Neural cell (in vitro differentiated cells): ENCODE results near the gene ARPC5. TPM values are rescaled to one million over a fixed set of nuclear protein-coding genes. Genes with fewer than 3 reads are reported as not detected.

Source experiments
- H2AFZ ChIP-seq: fragments of 200-600, 300-800 bp; sonication (generic), shearing (Covaris generic); 2 replicates; pipeline ENCODE4 v1.6.0; 2014; ENCODE audit warnings: low read depth, mild to moderate bottlenecking, antibody characterized with exemption, low read length, moderate library complexity
- H3F3A ChIP-seq: fragments of 200-600 bp; shearing (Covaris generic); 2 replicates; pipeline ENCODE4 v1.6.1; 2016; ENCODE audit warnings: mild to moderate bottlenecking, moderate library complexity, mixed read lengths, antibody characterized with exemption, low read length; ENCODE audit not compliant: insufficient read depth, poor library complexity, severe bottlenecking
- H3K27ac ChIP-seq: fragments of 200-600, 300-800 bp; sonication (generic), shearing (Covaris generic); 2 replicates; pipeline ENCODE4 v1.5.1; 2014; ENCODE audit warnings: mild to moderate bottlenecking, low read length, moderate library complexity
- H3K27me3 ChIP-seq: fragments of 300-800, 200-600 bp; sonication (generic), shearing (Covaris generic); 2 replicates; pipeline ENCODE4 v1.6.0; 2014; ENCODE audit warnings: mild to moderate bottlenecking, low read depth, low read length, moderate library complexity; ENCODE audit not compliant: insufficient read depth
- H3K36me3 ChIP-seq: fragments of 300-800, 200-600 bp; sonication (generic), shearing (Covaris generic); 2 replicates; pipeline ENCODE4 v1.5.1; 2014; ENCODE audit warnings: mild to moderate bottlenecking, antibody characterized with exemption, low read length, moderate library complexity; ENCODE audit not compliant: insufficient read depth
- H3K4me2 ChIP-seq: fragments of 300-800, 200-600 bp; sonication (generic), shearing (Covaris generic); 2 replicates; pipeline ENCODE4 v1.6.0; 2014; ENCODE audit warnings: mild to moderate bottlenecking, low read length
- H3K4me3 ChIP-seq: fragments of 300-800, 200-600 bp; sonication (generic), shearing (Covaris generic); 2 replicates; pipeline ENCODE4 v1.5.1; 2014; ENCODE audit warnings: mild to moderate bottlenecking, low read length, moderate library complexity
- H3K79me2 ChIP-seq: fragments of 200-600 bp; shearing (Covaris generic); replicated peaks from 2 replicates; pipeline ENCODE4 v1.6.0; 2014; ENCODE audit warnings: mild to moderate bottlenecking, low read length, moderate library complexity; ENCODE audit not compliant: insufficient read depth
- H3K9ac ChIP-seq: fragments of 300-800, 200-600 bp; sonication (generic), shearing (Covaris generic); 2 replicates; pipeline ENCODE4 v1.6.1; 2016; ENCODE audit warnings: mild to moderate bottlenecking, low read length, mixed read lengths
- H3K9me2 ChIP-seq: fragments of 200-600 bp; shearing (Covaris generic); 2 replicates; pipeline ENCODE4 v1.6.1; 2016; ENCODE audit warnings: mild to moderate bottlenecking, low read length, mixed read lengths; ENCODE audit not compliant: insufficient read depth
- H3K9me3 ChIP-seq: fragments of 200-600, 300-800 bp; sonication (generic), shearing (Covaris generic); 2 replicates; pipeline ENCODE4 v1.6.1; 2016; ENCODE audit warnings: mild to moderate bottlenecking, mixed run types, low read length, moderate library complexity, mixed read lengths
- H4K20me1 ChIP-seq: fragments of 200-600 bp; shearing (Covaris generic); 2 replicates; pipeline ENCODE4 v1.6.1; 2016; ENCODE audit warnings: mild to moderate bottlenecking, mixed run types; ENCODE audit not compliant: insufficient read depth
- CTCF ChIP-seq: fragments of 450-650 bp; IDR thresholded peaks from 2 replicates; pipeline ENCODE4 v1.5.1; 2014; ENCODE audit warnings: antibody characterized with exemption, mild to moderate bottlenecking, moderate library complexity; ENCODE audit not compliant: poor library complexity, severe bottlenecking
- EP300 ChIP-seq: fragments of 450-650 bp; conservative IDR thresholded peaks from 2 replicates; pipeline ENCODE4 v1.6.1; 2014; ENCODE audit warnings: antibody characterized with exemption, mild to moderate bottlenecking, moderate library complexity; ENCODE audit not compliant: poor library complexity, severe bottlenecking
- EZH2 ChIP-seq: fragments of 200-600, 300-800 bp; shearing (Covaris generic), sonication (generic); IDR thresholded peaks from 2 replicates; pipeline ENCODE4 v1.6.1; 2014; ENCODE audit warnings: antibody characterized with exemption, low read length, borderline replicate concordance, mild to moderate bottlenecking; ENCODE audit not compliant: insufficient read depth, poor library complexity, severe bottlenecking
- MXI1 ChIP-seq: fragments of 450-650 bp; conservative IDR thresholded peaks from 2 replicates; pipeline ENCODE4 v1.6.1; 2014; ENCODE audit warnings: antibody characterized with exemption, mild to moderate bottlenecking; ENCODE audit not compliant: poor library complexity, severe bottlenecking
- POLR2AphosphoS5 ChIP-seq: IDR thresholded peaks from 2 replicates; pipeline ENCODE4 v1.6.1; 2012
- RAD21 ChIP-seq: fragments of 450-650 bp; conservative IDR thresholded peaks from 2 replicates; pipeline ENCODE4 v1.6.1; 2014; ENCODE audit warnings: antibody characterized with exemption, mild to moderate bottlenecking, moderate library complexity
- SMC3 ChIP-seq: fragments of 450-650 bp; conservative IDR thresholded peaks from 2 replicates; pipeline ENCODE4 v1.6.1; 2014; ENCODE audit warnings: antibody characterized with exemption, mild to moderate bottlenecking, moderate library complexity; ENCODE audit not compliant: poor library complexity
- TAF1 ChIP-seq: IDR thresholded peaks from 2 replicates; pipeline ENCODE4 v1.6.1; 2012; ENCODE audit warnings: low read depth
- polyA plus RNA-seq: library from polyadenylated mRNA; depleted of rRNA; stranded (reverse); fragments of >200 nt; gene quantifications from 2 replicates; pipeline ENCODE4 v1.2.3, GENCODE V29; 2014
- TF ChIP-seq, protein P1 (sequence below): IDR thresholded peaks from 2 replicates; pipeline ENCODE4 v1.6.1; 2012; ENCODE audit warnings: borderline replicate concordance

Gene ARPC5
- polyA plus RNA-seq, 1 donor from 2014 or later: 197 TPM

- H4K20me1 ChIP-seq: no peaks in the 10 kb centered on the region
- no peak overlapping the region for H3K27ac ChIP-seq
- no peaks in the 10 kb centered on the region for H3F3A ChIP-seq
- no peak overlapping the region for H2AFZ ChIP-seq
- peaks cover 5% of the 10 kb centered on the region for H3K9me3 ChIP-seq
- no peak overlapping the region for H3K4me2 ChIP-seq
- no peak overlapping the region for H3K9ac ChIP-seq
- H3K27me3 ChIP-seq: no peaks in the 10 kb centered on the region
- no peaks in the 10 kb centered on the region for H3K36me3 ChIP-seq
- no peak overlapping the region for H3K4me3 ChIP-seq
- H3K9me2 ChIP-seq: no peaks in the 10 kb centered on the region
- no peak for TF ChIP-seq SMC3
- TF ChIP-seq, protein P1, sequence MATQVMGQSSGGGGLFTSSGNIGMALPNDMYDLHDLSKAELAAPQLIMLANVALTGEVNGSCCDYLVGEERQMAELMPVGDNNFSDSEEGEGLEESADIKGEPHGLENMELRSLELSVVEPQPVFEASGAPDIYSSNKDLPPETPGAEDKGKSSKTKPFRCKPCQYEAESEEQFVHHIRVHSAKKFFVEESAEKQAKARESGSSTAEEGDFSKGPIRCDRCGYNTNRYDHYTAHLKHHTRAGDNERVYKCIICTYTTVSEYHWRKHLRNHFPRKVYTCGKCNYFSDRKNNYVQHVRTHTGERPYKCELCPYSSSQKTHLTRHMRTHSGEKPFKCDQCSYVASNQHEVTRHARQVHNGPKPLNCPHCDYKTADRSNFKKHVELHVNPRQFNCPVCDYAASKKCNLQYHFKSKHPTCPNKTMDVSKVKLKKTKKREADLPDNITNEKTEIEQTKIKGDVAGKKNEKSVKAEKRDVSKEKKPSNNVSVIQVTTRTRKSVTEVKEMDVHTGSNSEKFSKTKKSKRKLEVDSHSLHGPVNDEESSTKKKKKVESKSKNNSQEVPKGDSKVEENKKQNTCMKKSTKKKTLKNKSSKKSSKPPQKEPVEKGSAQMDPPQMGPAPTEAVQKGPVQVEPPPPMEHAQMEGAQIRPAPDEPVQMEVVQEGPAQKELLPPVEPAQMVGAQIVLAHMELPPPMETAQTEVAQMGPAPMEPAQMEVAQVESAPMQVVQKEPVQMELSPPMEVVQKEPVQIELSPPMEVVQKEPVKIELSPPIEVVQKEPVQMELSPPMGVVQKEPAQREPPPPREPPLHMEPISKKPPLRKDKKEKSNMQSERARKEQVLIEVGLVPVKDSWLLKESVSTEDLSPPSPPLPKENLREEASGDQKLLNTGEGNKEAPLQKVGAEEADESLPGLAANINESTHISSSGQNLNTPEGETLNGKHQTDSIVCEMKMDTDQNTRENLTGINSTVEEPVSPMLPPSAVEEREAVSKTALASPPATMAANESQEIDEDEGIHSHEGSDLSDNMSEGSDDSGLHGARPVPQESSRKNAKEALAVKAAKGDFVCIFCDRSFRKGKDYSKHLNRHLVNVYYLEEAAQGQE: no peak
- no peak for TF ChIP-seq EP300
- TF ChIP-seq MXI1: no peak
- no peak for TF ChIP-seq POLR2AphosphoS5
- no peak for TF ChIP-seq EZH2
- TF ChIP-seq TAF1: no peak
- TF ChIP-seq CTCF: no peak
- no peak for TF ChIP-seq RAD21
- H3K79me2 ChIP-seq: no peaks in the 10 kb centered on the region
Observed at GRCh38 chr1:183675381-183675780, 39.8 kb upstream of the ARPC5 start.

DNA sequence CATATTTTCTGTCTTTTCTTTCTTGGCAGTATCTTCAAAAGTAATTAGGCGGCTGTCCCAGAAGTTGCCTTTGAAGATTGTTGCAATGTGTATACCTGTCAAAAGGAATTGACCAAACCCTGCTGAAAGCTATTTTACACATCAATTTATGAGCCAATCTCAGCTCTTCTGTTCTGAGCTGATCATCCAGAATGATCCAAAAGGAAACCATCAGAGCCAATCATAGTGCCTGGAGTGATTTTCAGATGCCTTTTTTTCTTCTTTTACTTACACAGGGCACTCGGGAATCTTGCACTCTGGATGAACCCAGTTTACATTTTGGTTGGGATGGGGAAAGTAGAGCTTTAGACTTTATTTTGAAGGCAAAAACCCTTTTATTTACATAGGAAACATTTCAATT is 39.3 kb upstream of the ARPC5 start:
- Histone ChIP-seq H3K36me3 (no peaks in the 10 kb centered on the region), H3K9me2 (no peaks in the 10 kb centered on the region), H3K9me3 (peaks cover 5% of the 10 kb centered on the region), H3K4me3 (no peak overlapping the region), H3K4me2 (no peak overlapping the region), H2AFZ (no peak overlapping the region), H3F3A (no peaks in the 10 kb centered on the region), H4K20me1 (no peaks in the 10 kb centered on the region), H3K79me2 (no peaks in the 10 kb centered on the region), H3K27me3 (no peaks in the 10 kb centered on the region), H3K27ac (no peak overlapping the region), H3K9ac (no peak overlapping the region)
- TF ChIP-seq POLR2AphosphoS5: no peak
- TF ChIP-seq, protein P1: no peak
- no peak for TF ChIP-seq RAD21
- TF ChIP-seq EP300: no peak
- no peak for TF ChIP-seq TAF1
- no peak for TF ChIP-seq SMC3
- TF ChIP-seq MXI1: no peak
- no peak for TF ChIP-seq CTCF
- TF ChIP-seq EZH2: no peak
